K562 (cell line): ENCODE measurements around the gene KLHL18. TPM values are rescaled to one million over a fixed set of nuclear protein-coding genes. Genes with fewer than 3 reads are reported as not detected.
"Not testable (repeated sequence)": the region's sequence is repeated elsewhere in the genome, so short reads cannot be mapped to it uniquely, and the experiment has no call there.

Experiments used
- ATAC-seq: fragments of 200-7000 bp; cut with Tn5 transposase; 3 replicates; pipeline ENCODE4 v1.9.1; 2020; ENCODE audit warnings: moderate library complexity
- BruUV-seq: library from RNA; stranded (reverse); fragments of 400-500 nt; replicated peaks from 2 replicates; lab custom pipeline; 2021; lab: Mats Ljungman, UMichigan
- CTCF ChIA-PET: fragments of 300-600 bp; formaldehyde crosslinking; extraction: SDS; loops from one replicate; lab custom pipeline; 2021; ENCODE audit warnings: low intra/inter-chr PET ratio; lab: Yijun Ruan, JAX
- POLR2A ChIA-PET: fragments of 300-600, 350-650 bp; sonication (Branson Sonifier 250); formaldehyde crosslinking; extraction: SDS; loops from one replicate; lab custom pipeline; 2021; ENCODE audit warnings: antibody characterized with exemption, inconsistent platforms; lab: Yijun Ruan, JAX
- DNase-seq, 4 experiments: peaks; one replicate each; pipeline versions ENCODE4 v3.0.0 to v3.0.0-alpha.2; 2011 to 2018; ENCODE audit warnings: low spot score in 3 of 4, mixed read lengths in 3 of 4; ENCODE audit errors: extremely low read depth in 1 of 4
- FAIRE-seq: peaks from 2 replicates; lab custom pipeline; 2011; peaks lifted over from hg19 to GRCh38; lab: Jason Lieb, UNC
- H2AFZ ChIP-seq: 2 replicates; pipeline ENCODE4 v1.6.0; 2011; ENCODE audit warnings: low read depth, low read length, control low read depth, inconsistent platforms
- H3K27ac ChIP-seq: fragments of 200-600 bp; 3 replicates; pipeline ENCODE4 v1.8.0; 2011; ENCODE audit warnings: low read depth, mild to moderate bottlenecking, control low read depth, inconsistent platforms, low read length, moderate library complexity, mixed read lengths; ENCODE audit errors: extremely low read depth
- H3K27me3 ChIP-seq, 2 experiments: fragments of 300-600 bp in 1 of 2; 2 replicates in 1 of 2; 3 replicates in 1 of 2; pipeline versions ENCODE4 v1.6.0 to v1.8.0; 2011; ENCODE audit warnings: inconsistent platforms in 2 of 2, low read length in 2 of 2, mild to moderate bottlenecking in 1 of 2, mixed read lengths in 1 of 2, moderate library complexity in 1 of 2; ENCODE audit not compliant: control insufficient read depth in 2 of 2, insufficient read depth in 2 of 2
- H3K36me3 ChIP-seq: fragments of 300-600 bp; 3 replicates; pipeline ENCODE4 v1.8.0; 2011; ENCODE audit warnings: mild to moderate bottlenecking, low read length, inconsistent platforms; ENCODE audit not compliant: control insufficient read depth, insufficient read depth
- H3K4me1 ChIP-seq, 2 experiments: fragments of 200-600 bp in 1 of 2; replicated peaks in 1 of 2; 2 replicates in 1 of 2; 3 replicates in 1 of 2; pipeline versions ENCODE4 v1.5.1 to v1.8.0; 2011; ENCODE audit warnings: inconsistent platforms in 2 of 2, low read length in 2 of 2, mild to moderate bottlenecking in 1 of 2, mixed read lengths in 1 of 2, moderate library complexity in 1 of 2; ENCODE audit not compliant: control insufficient read depth in 2 of 2, insufficient read depth in 2 of 2
- H3K4me2 ChIP-seq: 2 replicates; pipeline ENCODE4 v1.6.1; 2011; ENCODE audit warnings: low read length, control low read depth, inconsistent platforms, mixed read lengths; ENCODE audit not compliant: insufficient read depth
- H3K4me3 ChIP-seq: fragments of 200-600 bp; sonication (generic), shearing (Covaris generic); 2 replicates; pipeline ENCODE4 v1.5.1; 2016; ENCODE audit warnings: control low read depth, inconsistent platforms
- H3K79me2 ChIP-seq: fragments of 200-600 bp; 3 replicates; pipeline ENCODE4 v1.8.0; 2011; ENCODE audit warnings: low read length, inconsistent platforms; ENCODE audit not compliant: control insufficient read depth, insufficient read depth
- H3K9ac ChIP-seq, 2 experiments: 2 replicates each; pipeline versions ENCODE4 v1.6.0 to v1.6.1; 2011; ENCODE audit warnings: low read depth in 2 of 2, low read length in 2 of 2, control low read depth in 1 of 2, inconsistent platforms in 1 of 2, mild to moderate bottlenecking in 1 of 2, mixed read lengths in 1 of 2; ENCODE audit not compliant: insufficient read depth in 1 of 2
- H3K9me1 ChIP-seq: one replicate; pipeline ENCODE4 v1.6.0; 2011; ENCODE audit warnings: inconsistent platforms, mild to moderate bottlenecking, low read length, moderate library complexity; ENCODE audit not compliant: control insufficient read depth, insufficient read depth
- H3K9me3 ChIP-seq: replicated peaks from 2 replicates; pipeline ENCODE4 v1.5.1; 2011; ENCODE audit warnings: low read depth, low read length, inconsistent platforms; ENCODE audit not compliant: control insufficient read depth, insufficient read depth
- H4K20me1 ChIP-seq: replicated peaks from 2 replicates; pipeline ENCODE4 v1.6.1; 2011; ENCODE audit warnings: low read length, inconsistent platforms, mixed read lengths; ENCODE audit not compliant: control insufficient read depth, insufficient read depth
- DPF2 ChIP-seq: fragments of 450-650 bp; IDR thresholded peaks from 2 replicates; pipeline ENCODE4 v1.6.1; 2016
- ZNF384 ChIP-seq: IDR thresholded peaks from 2 replicates; pipeline ENCODE4 v1.6.1; 2012; ENCODE audit warnings: low read depth, low read length, improper control_type of control experiment
- WGBS: fragments of 100-300 bp; shearing (Covaris generic); methylation state at CpG from one replicate; pipeline ENCODE4 v1.1.6; 2016; ENCODE audit warnings: low coverage, mixed read lengths; ENCODE audit not compliant: insufficient coverage; ENCODE audit errors: missing lambda C conversion rate; 5-methylcytosine and 5-hydroxymethylcytosine counted together
- in situ Hi-C: fragments of 300-500 bp; cut with MboI; formaldehyde crosslinking; loops from 4 replicates; pipeline ENCODE4 v1.15.0; 2018; ENCODE audit warnings: inconsistent platforms, mixed read lengths
- intact Hi-C: fragments of 100-400 bp; cut with micrococcal nuclease; formaldehyde crosslinking; loops from 2 replicates; pipeline ENCODE4 v1.14.2; 2022
- polyA plus RNA-seq, 8 experiments: library from polyadenylated mRNA; depleted of rRNA in 4 of 8; stranded (reverse) in 5 of 8; unstranded in 3 of 8; fragments of >200 nt; fragmentation: Nextera tagmentation in 2 of 8; fragmentation: Illumina TruSeq in 1 of 8; extraction: Ambion mirVana in 2 of 8; extraction: Trizol in 1 of 8; gene quantifications; 2 replicates each; pipeline versions ENCODE4 v1.2.1 to v1.2.3, GENCODE V29; 2011 to 2014; ENCODE audit warnings: inconsistent platforms in 1 of 8, missing spikeins in 1 of 8
- total RNA-seq, 7 experiments: library from RNA; depleted of rRNA in 6 of 7; stranded (reverse); fragments of >200 nt in 6 of 7; fragmentation: Illumina TruSeq in 2 of 7; extraction: Trizol in 2 of 7; gene quantifications; 2 replicates each; pipeline versions ENCODE4 v1.2.1 to v1.2.3, GENCODE V29; 2011 to 2021; ENCODE audit warnings: low replicate concordance in 1 of 7

The KLHL18 gene
- total and polyA plus RNA-seq, 9 of the 15 experiments (the other 6 are each of a cell fraction or from before 2014, with no cell fraction given) = 26.7 to 97.5 (median 48.7) TPM

GRCh38 chr3:47251689-47252088 is 31.1 kb upstream of the KLHL18 start:
- no peak overlapping the region for H3K4me3 ChIP-seq
- peak overlapping the region in 1 of 2 experiments; percentile 69; a peak in 1 of 4 replicates for H3K9ac ChIP-seq
- H3K4me2 ChIP-seq = 0 out of 2 replicates have a peak overlapping the region, but pooled peaks have one; percentile 4
- in situ Hi-C loops = loop anchor here (5.0 kb wide), 1 partner anchor 71 kb away; no protein-coding TSS in a partner anchor
- ChIA-PET POLR2A (interaction anchor here (0.6 kb wide), 2 partner anchors 20 to 224 kb away, joined by 3 read pairs; partner anchors contain the start of gene SCAP), CTCF (interaction anchor here (0.6 to 3.5 kb wide), 2 partner anchors 72 to 118 kb away, joined by 3 to 34 read pairs; no protein-coding TSS in a partner anchor)
- DNase-seq (peak in 1 of 4 experiments; percentile 46), FAIRE-seq (peak; percentile 58), ATAC-seq (peak; percentile 39)
- no peaks in the 10 kb centered on the region for H4K20me1 ChIP-seq
- 12% methylated on average over 5 of the region's 5 CpGs for WGBS
- no peak for TF ChIP-seq ZNF384
- 0 out of 2 replicates have a peak, but pooled peaks have one; percentile 11 for TF ChIP-seq DPF2
- intact Hi-C loops = loop anchor here (2.0 kb wide), 1 partner anchor 29 kb away; no protein-coding TSS in a partner anchor
- H3K36me3 ChIP-seq = no peaks in the 10 kb centered on the region
- H3K27me3 ChIP-seq = no peaks in the 10 kb centered on the region
- no peaks in the 10 kb centered on the region for H3K79me2 ChIP-seq
- no peaks in the 10 kb centered on the region for H3K9me3 ChIP-seq
- H3K4me1 ChIP-seq = peaks cover 6 to 11% of the 10 kb centered on the region in 2 experiments; a peak in 3 of 5 replicates
- no peak overlapping the region for H3K27ac ChIP-seq
- no TSS peak for BruUV-seq
- H3K9me1 ChIP-seq = no peaks in the 10 kb centered on the region
- H2AFZ ChIP-seq = peak overlapping the region; percentile 69

- BruUV-seq, H3K79me2 ChIP-seq, POLR2A ChIA-PET, in situ Hi-C loops, FAIRE-seq, H2AFZ ChIP-seq, H3K4me3 ChIP-seq, H3K27me3 ChIP-seq, DNase-seq, intact Hi-C loops, H3K27ac ChIP-seq, H4K20me1 ChIP-seq, H3K36me3 ChIP-seq, H3K9me1 ChIP-seq, CTCF ChIA-PET, H3K9ac ChIP-seq, H3K4me2 ChIP-seq, ATAC-seq, H3K9me3 ChIP-seq, H3K4me1 ChIP-seq: not testable (repeated sequence)
- WGBS = 53% methylated on average over 3 of the region's 25 CpGs
Observed at GRCh38 chr3:47256331-47256730, 26.4 kb upstream of the KLHL18 start.
